GM19452 (cell line): ENCODE data around the gene CCDC88C.

Experiments
- ATAC-seq: cut with Tn5 transposase; IDR thresholded peaks from one replicate; pipeline ENCODE4 v1.9.1; 2021; ENCODE audit not compliant: unreplicated experiment

Gene CCDC88C

GRCh38 chr14:91295276-91295845 is 122.3 kb downstream of the CCDC88C start:
- no peak for ATAC-seq

- ATAC-seq, result no peak
Observed at GRCh38 chr14:91294153-91294552, 123.5 kb downstream of the CCDC88C start.

DNA sequence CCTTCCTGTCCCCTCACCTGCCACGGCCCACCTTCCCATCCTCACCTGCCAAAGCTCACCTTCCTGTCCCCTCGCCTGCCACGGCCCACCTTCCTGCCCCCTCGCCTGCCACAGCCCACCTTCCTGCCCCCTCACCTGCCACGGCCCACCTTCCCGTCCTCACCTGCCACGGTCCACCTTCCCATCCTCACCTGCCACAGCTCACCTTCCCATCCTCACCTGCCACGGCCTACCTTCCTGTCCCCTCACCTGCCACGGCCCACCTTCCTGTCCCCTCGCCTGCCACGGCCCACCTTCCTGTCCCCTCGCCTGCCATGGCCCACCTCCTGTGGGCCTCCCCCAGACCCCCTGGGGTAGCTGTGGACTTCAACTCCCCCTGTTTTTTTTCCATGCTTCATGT is 124.3 kb downstream of the CCDC88C start:
- ATAC-seq, result no peak

- no peak for ATAC-seq
Observed at GRCh38 chr14:91292491-91292890, 125.1 kb downstream of the CCDC88C start.

DNA sequence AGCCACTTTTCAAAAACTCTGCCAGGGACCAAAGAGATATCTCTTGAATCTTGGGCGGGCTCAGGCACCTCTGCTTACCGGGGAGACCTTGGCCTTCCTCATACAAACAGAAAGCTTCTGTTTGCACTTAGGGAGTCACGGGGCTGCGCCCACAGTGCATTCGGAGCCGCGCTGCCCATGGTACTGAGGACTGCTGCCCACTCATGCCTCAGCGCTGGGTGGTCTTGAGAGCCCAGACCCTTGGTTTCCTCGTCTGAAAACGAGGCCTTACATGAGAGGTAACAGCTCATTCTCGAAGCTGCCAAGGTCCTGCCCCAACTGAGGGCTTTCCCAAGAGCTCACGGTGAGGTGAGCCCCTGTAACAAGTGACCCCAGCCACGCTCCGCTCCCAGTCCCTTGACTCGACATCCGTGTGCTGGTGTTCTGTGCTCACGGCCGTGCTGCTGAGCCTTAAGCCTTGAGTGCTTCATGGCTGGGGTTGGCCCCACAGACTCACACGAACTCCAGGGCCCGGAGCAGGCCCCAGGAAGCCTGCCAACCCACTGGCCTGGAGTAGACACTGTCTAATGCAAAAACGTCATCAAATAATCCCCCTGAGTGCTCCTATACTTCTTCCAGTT is 125.7 kb downstream of the CCDC88C start:
- ATAC-seq, result no peak

- no peak for ATAC-seq
Observed at GRCh38 chr14:91290986-91291385, 126.6 kb downstream of the CCDC88C start.

DNA sequence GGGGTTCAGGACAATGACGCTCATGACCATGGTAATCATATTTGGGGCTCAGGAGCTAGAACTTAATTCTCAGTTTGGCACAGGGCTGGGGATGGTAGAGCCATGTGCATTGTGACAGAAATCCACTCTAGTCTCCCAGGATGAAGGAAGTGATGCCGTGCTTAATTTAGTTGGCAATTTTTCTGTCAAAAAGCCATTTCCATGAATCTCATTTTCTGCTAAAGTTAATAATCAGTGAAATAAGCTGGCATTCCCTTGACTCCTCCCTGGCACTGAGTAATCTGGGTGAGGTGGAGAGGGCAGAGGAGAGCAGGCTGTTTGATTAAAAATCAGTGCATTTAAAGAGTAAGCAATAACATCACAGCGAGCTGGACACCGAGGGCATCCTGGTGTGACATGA is 128.2 kb downstream of the CCDC88C start:
- ATAC-seq, result no peak

DNA sequence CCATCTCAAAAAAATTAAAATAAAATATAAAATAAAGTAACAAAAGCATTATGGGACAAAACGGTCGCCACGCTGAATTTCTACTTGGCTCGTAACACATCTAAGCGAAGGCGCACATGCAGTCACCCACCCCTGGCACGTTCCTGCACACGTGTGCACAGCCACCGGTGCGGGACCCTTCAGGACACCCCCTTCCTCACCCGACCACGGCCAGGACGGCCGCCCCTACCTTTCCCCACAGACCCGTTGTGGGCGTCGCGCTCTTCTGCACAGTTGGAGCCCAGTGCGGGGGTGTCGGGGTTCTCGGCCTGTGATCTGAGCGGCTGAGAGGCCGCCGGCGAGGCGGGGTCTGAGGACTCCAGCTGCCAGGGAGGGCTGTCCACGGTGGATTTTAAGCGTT is 128.7 kb downstream of the CCDC88C start:
- no peak for ATAC-seq

DNA sequence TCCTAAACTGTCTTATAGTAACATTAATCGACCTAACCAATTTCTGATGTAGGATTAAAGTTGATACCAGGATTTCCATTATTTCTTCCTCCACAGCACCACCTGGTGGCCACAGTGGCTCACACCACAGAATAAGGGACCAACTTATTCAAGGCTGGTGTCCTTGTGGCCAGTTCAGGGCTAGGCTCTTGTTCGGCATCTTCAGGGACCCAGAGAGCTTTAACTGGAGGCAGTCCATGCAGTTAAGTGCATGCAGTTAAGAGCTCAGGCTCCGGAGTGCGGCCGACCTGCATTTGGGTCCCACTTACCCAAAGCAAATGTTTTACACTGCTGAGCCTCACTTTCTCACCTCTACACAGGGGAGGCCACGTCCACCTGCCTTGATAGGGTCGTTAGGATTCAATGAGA is 131.1 kb downstream of the CCDC88C start:
- no peak for ATAC-seq

GRCh38 chr14:91284791-91285548 is 132.7 kb downstream of the CCDC88C start:
- no peak for ATAC-seq

DNA sequence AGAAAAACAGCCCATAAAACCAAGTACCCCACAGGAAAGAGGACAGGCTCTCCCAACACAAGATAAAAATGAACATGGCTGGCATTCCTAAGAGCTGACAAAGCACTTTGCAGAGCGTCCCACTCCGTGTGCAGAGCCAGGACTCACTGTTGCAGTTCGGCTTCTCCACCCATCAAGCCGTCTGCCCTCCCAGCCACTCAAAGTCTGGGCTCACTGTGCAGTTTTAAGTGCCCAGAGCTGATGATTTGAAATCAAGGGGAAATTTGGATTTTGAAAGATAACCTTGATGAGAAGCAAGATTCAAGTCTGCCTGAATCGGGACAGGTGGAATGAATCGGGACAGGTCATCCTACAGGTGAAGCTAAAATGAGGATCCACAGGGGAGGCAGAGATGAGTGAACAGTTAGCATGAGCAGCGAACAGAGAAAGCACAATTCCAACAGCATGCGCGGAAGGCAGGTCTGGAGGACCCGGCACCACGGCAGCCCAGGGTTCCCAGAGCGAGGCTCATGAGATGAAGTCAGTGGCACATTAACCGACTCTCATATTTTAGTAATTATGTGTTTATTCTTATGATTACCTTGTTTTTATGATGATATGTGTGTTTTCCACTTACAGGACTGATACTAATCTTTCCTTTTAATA is 133.4 kb downstream of the CCDC88C start:
- no peak for ATAC-seq

- no peak for ATAC-seq
Observed at GRCh38 chr14:91283666-91284065, 134.0 kb downstream of the CCDC88C start.

GRCh38 chr14:91282954-91283645 is 134.5 kb downstream of the CCDC88C start:
- no peak for ATAC-seq

DNA sequence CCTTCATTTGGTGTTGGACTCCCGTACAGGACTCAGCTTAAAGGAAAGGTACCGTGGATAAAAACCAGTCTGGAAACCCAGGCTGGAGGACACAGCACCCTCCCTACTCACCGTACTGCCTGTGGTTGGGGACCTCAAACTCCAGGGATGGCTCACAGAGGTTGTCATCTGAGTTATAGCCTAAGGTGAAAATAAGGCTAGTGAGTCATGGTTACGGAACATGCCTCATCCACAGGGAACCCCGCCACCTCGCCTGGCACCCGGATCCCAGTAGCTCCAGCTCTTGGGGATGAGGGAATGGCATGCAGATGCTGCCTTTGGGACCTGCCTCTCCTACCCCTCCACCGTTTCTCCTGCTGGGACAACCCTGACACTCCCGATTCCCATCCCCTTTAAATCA is 136.3 kb downstream of the CCDC88C start:
- no peak for ATAC-seq

DNA sequence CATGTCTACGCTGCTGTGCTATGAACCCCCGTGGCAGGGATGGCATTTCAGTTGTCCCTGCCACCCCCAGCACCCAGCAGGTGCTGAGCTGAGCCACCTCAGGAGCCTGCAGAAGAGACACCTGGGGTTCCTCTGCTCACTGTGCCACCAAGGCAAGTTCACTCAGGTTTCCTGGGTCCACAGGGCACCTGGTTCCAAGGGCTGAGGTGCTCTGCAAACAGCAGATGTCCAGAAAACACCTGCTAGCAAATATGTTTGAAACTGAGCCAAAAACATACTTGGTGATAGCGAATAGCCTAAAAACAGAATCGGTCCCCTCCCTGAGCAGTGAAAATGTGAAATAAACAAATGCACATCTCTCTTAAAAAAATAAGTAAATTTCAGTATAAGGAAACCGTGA is 137.5 kb downstream of the CCDC88C start:
- ATAC-seq, result no peak

DNA sequence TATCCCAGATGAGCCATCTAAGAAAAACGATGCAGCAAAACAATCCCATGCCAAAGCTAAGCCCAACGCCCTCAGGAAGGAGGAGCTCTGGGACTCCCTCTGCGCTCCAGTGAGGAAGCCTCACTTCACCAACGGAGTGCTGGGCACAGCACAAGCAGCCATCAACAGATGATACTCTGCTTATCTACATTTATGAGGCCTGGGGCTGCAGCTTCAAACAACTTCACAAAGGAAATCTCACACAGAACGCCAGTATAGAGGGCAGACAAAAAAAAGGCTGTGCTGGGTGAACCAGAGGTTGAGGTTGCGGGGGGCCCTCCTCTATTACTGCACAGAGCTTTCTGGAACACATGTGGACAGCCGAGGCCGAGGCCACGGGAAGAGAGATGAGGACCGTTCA is 138.3 kb downstream of the CCDC88C start:
- ATAC-seq, result no peak

DNA sequence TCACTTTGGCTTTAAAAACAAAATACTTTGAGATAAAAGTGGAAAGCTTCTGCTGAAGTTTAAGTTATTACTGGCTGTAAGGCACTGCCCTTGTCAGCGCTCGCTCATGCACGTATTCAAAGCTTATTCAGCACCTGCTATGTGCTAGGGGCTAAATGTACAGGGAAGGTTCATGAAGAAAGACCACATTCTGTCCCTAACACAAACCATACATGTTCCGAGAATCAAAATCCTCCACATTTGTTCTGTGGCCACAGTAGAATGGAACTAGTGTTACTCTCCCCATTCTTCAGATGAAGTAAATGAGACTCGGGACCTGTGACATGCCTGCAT is 139.3 kb downstream of the CCDC88C start:
- ATAC-seq, result no peak

DNA sequence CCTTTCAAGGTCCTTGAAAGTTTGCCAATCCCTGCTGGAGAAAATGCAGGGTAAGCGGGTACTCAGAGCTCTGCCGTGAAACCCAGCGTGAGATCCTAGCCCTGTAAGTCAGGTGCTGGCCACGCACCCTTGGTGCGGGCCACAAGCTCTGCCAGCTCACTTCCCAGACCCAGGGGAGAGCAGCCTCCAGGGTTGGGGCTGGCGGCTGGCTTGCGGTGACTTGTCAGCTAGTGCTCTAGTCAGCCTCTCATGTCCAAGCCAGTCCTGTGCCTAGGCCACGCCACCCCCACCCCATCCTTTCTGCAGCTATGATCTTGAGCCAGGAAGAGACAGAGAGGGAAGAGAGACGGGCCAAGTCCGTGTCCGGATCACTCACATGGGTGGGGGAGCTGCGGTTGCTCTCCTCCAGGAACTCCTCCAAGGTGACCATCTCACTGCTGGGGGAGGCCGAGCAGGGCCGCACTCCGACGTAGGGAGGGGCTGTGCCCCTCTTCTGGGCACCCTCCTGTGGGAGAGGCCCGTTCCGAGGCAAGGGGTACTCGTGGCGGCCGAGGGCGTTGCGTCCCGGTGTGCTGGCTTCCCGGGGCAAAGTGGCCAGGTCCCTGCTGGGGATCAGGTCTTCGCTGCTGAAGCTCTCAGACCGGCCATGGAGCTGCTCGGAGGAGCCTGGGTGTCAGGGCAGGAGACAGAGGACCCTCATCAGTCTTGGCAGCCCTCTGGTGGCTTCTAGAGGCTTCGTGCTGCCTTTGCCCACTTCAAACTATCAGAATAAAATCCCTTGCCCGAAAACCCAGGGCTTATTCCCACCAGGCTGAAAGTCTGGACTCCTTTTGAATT is 139.9 kb downstream of the CCDC88C start:
- no peak for ATAC-seq

GRCh38 chr14:91274796-91275195 is 142.8 kb downstream of the CCDC88C start:
- ATAC-seq, result no peak

GRCh38 chr14:91273885-91274273 is 143.7 kb downstream of the CCDC88C start:
- ATAC-seq, result no peak
